Measurements from ENCODE around the gene AUTS2.

Gene AUTS2

DNA sequence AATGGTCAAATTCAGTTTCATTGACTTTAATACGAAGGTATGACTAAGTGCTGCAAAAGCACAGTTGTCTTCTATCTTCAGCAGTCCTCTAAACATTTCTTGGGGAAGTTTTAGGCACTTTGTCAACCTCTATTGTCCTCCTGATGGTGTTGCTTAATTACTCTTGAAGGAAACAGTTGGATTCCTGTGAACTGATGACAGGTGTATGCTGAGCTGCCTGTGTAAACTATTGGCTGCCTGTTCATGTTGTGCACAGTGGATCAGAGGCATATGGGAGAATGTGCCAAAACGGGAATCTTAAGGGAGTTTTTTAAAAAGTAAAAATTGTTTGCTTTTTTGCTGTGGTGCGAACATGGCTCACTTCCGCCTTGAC is 221.0 kb downstream of the AUTS2 start:
- TF ChIP-seq, protein P1, sequence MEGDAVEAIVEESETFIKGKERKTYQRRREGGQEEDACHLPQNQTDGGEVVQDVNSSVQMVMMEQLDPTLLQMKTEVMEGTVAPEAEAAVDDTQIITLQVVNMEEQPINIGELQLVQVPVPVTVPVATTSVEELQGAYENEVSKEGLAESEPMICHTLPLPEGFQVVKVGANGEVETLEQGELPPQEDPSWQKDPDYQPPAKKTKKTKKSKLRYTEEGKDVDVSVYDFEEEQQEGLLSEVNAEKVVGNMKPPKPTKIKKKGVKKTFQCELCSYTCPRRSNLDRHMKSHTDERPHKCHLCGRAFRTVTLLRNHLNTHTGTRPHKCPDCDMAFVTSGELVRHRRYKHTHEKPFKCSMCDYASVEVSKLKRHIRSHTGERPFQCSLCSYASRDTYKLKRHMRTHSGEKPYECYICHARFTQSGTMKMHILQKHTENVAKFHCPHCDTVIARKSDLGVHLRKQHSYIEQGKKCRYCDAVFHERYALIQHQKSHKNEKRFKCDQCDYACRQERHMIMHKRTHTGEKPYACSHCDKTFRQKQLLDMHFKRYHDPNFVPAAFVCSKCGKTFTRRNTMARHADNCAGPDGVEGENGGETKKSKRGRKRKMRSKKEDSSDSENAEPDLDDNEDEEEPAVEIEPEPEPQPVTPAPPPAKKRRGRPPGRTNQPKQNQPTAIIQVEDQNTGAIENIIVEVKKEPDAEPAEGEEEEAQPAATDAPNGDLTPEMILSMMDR (IDR thresholded peaks at IDR 0.05): no peak

- TF ChIP-seq, protein P1 (IDR thresholded peaks at IDR 0.05): no peak
Measured at GRCh38 chr7:69820479-69821192, 222.4 kb downstream of the AUTS2 start.

GRCh38 chr7:69822386-69822785 is 224.1 kb downstream of the AUTS2 start:
- TF ChIP-seq, protein P1 (IDR thresholded peaks at IDR 0.05): no peak

- TF ChIP-seq, protein P1 (IDR thresholded peaks at IDR 0.05): no peak
Measured at GRCh38 chr7:69823151-69823744, 225.0 kb downstream of the AUTS2 start.

DNA sequence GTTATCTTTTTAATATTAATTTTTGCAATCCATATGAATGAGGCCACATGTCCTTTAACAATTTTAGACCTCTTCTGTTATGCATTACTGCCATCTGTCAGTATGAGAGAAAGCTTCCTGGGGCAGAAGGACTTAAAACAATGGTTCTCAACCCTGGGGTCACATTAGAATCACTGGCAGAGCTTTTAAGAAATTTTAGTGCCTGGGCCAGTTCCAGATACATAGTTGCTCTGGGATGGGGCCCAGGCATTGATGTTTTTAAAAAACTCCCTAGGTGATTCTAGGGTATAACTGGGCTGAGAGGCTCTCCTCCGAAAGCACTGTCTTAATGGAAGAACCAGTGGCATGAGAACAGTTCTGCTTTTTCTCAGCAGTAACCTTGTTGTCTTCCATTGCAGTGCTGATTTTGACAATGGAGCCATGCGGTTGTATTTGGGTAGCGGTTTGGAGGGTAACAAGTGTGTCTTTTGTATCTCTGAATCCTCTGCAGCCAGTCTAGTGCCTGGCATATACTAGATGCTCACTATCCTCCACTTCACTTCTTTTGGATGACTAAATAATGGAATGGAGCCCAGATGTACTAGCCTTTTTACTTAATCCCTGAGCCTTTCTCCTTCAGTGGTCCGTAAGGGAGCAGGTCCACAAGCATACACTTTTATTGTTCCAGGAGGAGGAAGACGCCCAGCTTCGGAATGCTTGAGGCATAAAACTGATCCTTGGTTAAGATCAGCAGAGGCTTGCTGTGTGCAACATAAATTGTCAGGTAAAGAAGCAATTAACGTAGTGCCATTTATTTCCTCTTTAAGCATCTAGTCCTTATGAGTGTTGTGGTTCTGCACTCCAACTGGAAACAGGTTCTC is 227.1 kb downstream of the AUTS2 start:
- TF ChIP-seq, protein P1 (IDR thresholded peaks at IDR 0.05): no peak

DNA sequence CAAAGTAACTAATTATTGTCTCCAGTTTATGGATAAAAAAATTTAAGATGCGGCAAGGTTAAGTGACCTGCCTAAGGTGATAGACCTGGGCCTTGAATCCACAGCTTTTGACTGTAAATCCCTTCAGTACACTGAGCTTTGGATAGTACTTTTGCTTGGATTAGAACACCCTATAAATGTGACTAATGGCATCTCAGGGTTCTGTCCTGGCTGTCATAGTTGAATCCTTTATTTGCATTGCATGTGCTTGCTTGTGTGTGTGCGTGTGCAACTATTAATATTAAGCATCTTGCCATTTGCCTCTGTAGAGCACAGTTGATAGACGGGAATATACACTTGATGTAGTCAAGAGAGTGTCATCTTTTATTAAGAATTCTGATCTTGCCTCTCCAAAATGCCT is 228.0 kb downstream of the AUTS2 start:
- TF ChIP-seq, protein P1 (IDR thresholded peaks at IDR 0.05): no peak

GRCh38 chr7:69827140-69827539 is 228.9 kb downstream of the AUTS2 start:
- TF ChIP-seq, protein P1 (IDR thresholded peaks at IDR 0.05): no peak

Measured in LNCAP (cell line).